CD4-positive, alpha-beta T cell treated with Interleukin-6 at 100 ng/mL for 8 hours (primary cell): ENCODE measurements around the gene CEP112.

ENCODE experiments used
- DNase-seq: peaks from one replicate; pipeline ENCODE4 v3.0.0-alpha.2; 2020; ENCODE audit warnings: mixed read lengths, low spot score

The CEP112 gene

DNA sequence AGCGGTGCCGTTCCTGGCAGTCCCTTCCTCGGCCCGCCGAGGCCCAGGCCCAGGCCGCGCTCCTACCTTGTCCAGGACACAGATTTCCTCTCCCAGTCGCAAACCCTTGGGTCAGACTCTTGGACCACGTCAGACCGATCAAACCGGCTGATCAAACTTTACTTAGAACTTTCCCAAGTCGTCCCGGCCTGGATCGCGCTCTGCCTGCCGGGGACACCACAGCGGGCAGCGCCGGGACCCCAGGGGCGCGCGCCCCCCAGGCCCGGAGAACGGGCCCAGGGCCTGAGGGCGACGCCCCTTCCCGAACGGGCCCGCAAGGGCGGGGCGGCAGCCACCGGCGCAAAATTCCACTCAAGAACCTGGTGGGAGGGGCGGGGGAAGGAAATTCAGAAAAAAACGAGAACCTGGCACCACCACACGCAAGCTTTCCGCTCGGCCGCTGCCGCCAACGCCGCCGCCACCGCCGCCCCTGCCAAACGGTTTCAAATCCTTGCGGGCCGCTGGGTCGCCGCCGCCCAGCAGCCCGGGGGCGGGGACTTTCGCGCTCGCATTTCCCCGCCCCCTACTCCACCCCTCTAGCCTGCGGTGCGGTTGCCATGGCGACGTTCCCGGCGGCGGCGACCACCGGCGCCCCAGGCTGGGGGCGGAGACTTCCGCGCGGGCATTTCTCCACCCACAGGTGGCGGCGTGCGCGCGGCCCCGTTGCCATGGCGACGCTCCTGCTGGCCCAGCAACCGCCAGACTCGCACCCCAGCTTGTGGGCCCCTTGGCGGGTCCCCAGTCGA, at the start of gene CEP112:
TSS of gene CEP112 (minus strand) at position 541 of the 785 bp plus-strand sequence.
- peak; percentile 87 for DNase-seq

- no peak for DNase-seq
Measured at GRCh38 chr17:66240630-66241029, 48.7 kb upstream of the CEP112 start.

GRCh38 chr17:66240013-66240412, 48.1 kb upstream of the CEP112 start:
- DNase-seq: no peak

DNA sequence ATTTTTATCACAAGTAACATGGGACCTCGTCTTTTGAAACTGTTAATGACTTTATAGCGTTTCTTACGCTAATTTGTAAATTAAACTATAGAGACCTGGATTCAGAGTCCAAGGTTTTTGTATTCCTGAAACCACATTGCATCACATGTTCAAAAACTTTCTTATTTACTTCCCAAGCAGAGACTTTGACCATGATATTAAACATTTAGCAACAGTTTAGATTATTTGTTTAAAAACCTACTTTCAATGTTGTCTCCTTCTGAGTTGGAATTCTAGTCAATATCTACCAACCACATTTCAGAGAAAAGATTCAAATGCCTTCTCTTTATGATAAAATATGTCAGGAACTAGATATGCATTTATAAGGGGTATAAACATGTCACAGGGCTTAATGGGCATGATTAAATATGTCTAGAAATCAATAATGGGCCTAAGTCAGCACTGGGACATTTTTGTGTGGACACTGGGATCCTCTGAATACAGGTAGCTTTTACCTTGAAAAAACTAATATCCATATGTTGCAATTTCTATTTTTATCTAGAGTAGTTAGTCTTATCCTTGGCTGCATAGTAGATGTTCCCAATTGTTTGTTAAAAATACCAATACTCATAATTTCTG, 43.6 kb upstream of the CEP112 start:
- DNase-seq: no peak

- no peak for DNase-seq
Measured at GRCh38 chr17:66234611-66235010, 42.7 kb upstream of the CEP112 start.

DNA sequence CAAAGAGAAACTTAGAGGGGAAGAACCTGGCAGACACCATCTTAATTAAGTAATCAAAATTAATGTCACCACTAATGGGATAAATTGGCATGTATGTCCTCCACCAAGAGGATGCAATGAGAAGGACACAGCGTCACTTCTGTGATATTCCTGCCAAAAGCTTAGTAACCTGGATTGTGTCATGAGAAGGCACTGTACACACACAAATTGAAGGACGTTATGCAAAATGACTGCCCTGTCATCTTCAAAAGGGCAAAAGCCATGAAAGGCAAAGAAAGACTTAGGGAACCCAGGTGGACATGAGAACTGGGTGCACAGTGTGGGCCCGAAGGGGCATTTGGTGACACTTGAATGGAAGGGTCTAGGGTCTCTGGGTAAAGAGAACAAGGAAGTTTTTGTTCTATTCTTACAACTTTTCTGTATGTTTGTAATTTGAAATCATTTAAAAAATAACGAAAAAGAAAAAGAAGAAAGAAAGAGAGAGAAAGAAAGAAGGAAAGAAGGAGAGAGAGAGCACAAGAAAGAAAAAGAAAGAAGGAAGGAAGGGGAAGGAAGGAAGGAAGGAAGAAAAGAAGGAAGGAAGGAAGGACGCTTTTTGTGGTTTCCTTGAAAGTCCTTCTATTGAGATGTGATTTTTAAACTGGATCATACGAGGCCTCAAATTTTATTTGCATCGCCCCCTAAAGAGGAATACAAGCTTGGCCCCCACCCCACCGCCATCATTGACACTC, 41.3 kb upstream of the CEP112 start:
- no peak for DNase-seq

- no peak for DNase-seq
Measured at GRCh38 chr17:66230922-66231591, 39.1 kb upstream of the CEP112 start.

DNA sequence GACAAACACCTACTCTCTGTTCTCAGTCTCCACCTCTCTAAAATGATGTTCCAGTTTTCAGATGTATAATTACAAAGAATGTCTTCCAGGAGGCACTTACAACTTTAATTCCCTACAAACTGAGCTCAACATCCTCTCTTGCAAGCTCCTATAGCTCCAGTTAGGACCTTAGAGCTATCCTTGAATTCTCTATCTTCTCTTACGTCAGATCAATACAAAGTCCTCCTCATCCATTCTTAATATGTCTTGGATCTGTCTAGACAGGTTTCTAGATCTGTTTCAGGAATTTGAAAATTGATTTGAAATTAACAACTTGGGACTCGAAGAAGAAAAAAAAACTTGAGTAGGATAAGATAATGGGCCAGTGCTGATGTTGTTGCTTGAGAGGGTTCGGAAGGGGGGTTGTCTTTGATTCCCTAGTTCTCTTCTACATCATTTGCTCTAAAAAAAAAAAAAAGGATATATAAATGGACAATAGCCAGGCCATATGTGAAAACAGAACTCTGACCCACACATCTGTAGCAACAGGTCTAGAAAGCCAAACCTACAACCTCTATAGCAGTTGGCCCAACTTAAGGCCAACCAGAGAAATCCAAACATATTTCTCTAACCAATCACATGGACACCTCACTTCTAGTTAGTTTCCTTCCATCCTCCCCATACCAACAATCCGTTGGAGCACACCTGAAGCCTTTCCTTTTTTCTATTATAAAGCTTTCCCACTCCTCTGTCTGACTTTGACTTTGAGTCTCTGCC, 38.0 kb upstream of the CEP112 start:
- DNase-seq: no peak

- DNase-seq: no peak
Measured at GRCh38 chr17:66228887-66229782, 37.2 kb upstream of the CEP112 start, which contains the start of gene APOH. APOH (minus strand) TSS chr17:66229415; CDS start chr17:66229379, 36 bp downstream.

GRCh38 chr17:66227212-66228045, 35.5 kb upstream of the CEP112 start:
- DNase-seq: no peak

GRCh38 chr17:66222798-66223350, 30.9 kb upstream of the CEP112 start:
- no peak for DNase-seq

- DNase-seq: no peak
Measured at GRCh38 chr17:66221755-66222530, 30.0 kb upstream of the CEP112 start.

DNA sequence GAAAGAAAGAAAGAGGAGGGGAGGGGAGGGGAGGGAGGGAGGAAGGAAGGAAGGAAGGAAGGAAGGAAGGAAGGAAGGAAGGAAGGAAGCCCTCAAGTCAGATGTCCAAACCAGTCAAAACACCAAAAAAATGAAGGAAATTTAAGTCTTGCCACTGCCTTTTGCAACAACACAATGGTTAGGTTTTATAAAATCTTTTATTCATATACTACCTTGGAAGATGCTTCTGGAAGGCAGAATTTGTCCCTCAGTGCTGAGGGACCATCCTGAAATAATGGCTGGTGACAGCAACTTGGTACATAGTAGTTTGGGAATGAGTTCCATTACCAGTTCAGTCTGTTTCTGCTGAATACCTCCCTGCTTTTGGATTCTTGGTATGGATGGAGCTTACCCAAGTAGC, 29.4 kb upstream of the CEP112 start:
- DNase-seq: no peak

GRCh38 chr17:66220079-66220835, 28.3 kb upstream of the CEP112 start:
- no peak for DNase-seq

- DNase-seq: no peak
Measured at GRCh38 chr17:66215529-66215911, 23.6 kb upstream of the CEP112 start.

- no peak for DNase-seq
Measured at GRCh38 chr17:66214884-66215528, 23.1 kb upstream of the CEP112 start.
